Loucy (cell line): ENCODE data around the gene TMEM97.
A peak's percentile ranks its signal among the peaks of the same experiment; 100 is the strongest.

Experiments
- H2AFZ ChIP-seq: fragments of 200-600 bp; sonication (generic); 2 replicates; pipeline ENCODE4 v1.6.0; 2016; ENCODE audit warnings: antibody characterized with exemption, mild to moderate bottlenecking, low read length, moderate library complexity
- H3F3A ChIP-seq: fragments of 200-600 bp; 2 replicates; pipeline ENCODE4 v1.6.0; 2016; ENCODE audit warnings: antibody characterized with exemption, low read depth, mild to moderate bottlenecking
- H3K27me3 ChIP-seq: fragments of 200-600 bp; sonication (generic); 2 replicates; pipeline ENCODE4 v1.6.1; 2014; ENCODE audit warnings: low read length, mild to moderate bottlenecking; ENCODE audit not compliant: insufficient read depth, poor library complexity, severe bottlenecking
- H3K36me3 ChIP-seq: fragments of 200-600 bp; sonication (generic); 2 replicates; pipeline ENCODE4 v1.6.1; 2016; ENCODE audit warnings: low read length; ENCODE audit not compliant: insufficient read depth
- H3K4me1 ChIP-seq: fragments of 200-600 bp; sonication (generic); 2 replicates; pipeline ENCODE4 v1.5.1; 2014; ENCODE audit warnings: low read length, mild to moderate bottlenecking; ENCODE audit not compliant: insufficient read depth, poor library complexity, severe bottlenecking
- H3K4me2 ChIP-seq: fragments of 200-600 bp; sonication (generic); 2 replicates; pipeline ENCODE4 v1.6.0; 2014; ENCODE audit warnings: antibody characterized with exemption, low read length, low read depth, mild to moderate bottlenecking; ENCODE audit not compliant: poor library complexity, severe bottlenecking
- H3K4me3 ChIP-seq: fragments of 200-600 bp; sonication (generic); 2 replicates; pipeline ENCODE4 v1.5.1; 2014; ENCODE audit warnings: low read length, mild to moderate bottlenecking, mixed read lengths; ENCODE audit not compliant: poor library complexity, severe bottlenecking
- H3K79me2 ChIP-seq: fragments of 200-600 bp; sonication (generic); 2 replicates; pipeline ENCODE4 v1.6.1; 2014; ENCODE audit warnings: low read length; ENCODE audit not compliant: insufficient read depth
- H3K9ac ChIP-seq: fragments of 200-600 bp; sonication (generic); 2 replicates; pipeline ENCODE4 v1.6.0; 2014; ENCODE audit warnings: mild to moderate bottlenecking, low read depth, low read length, moderate library complexity; ENCODE audit not compliant: poor library complexity, severe bottlenecking
- H3K9me2 ChIP-seq: fragments of 200-600 bp; sonication (generic); replicated peaks from 2 replicates; pipeline ENCODE4 v1.6.1; 2016; ENCODE audit warnings: low read depth, low read length, mixed read lengths
- H3K9me3 ChIP-seq: fragments of 200-600 bp; sonication (generic); 2 replicates; pipeline ENCODE4 v1.6.1; 2014; ENCODE audit warnings: mild to moderate bottlenecking, antibody characterized with exemption, low read length, low read depth; ENCODE audit not compliant: insufficient read depth
- H4K20me1 ChIP-seq: fragments of 200-600 bp; sonication (generic); 2 replicates; pipeline ENCODE4 v1.6.0; 2014; ENCODE audit warnings: antibody characterized with exemption, low read length, mild to moderate bottlenecking; ENCODE audit not compliant: insufficient read depth, poor library complexity, severe bottlenecking
- EZH2phosphoT487 ChIP-seq: fragments of 200-600 bp; IDR thresholded peaks from 2 replicates; pipeline ENCODE4 v1.6.1; 2018; ENCODE audit warnings: antibody characterized with exemption, mild to moderate bottlenecking, moderate library complexity, borderline replicate concordance
- TF ChIP-seq, protein P1 (sequence below): fragments of 200-600 bp; sonication (generic); conservative IDR thresholded peaks from 2 replicates; pipeline ENCODE4 v1.5.1; 2014; ENCODE audit warnings: mild to moderate bottlenecking, antibody characterized with exemption, low read length

TMEM97 gene

DNA sequence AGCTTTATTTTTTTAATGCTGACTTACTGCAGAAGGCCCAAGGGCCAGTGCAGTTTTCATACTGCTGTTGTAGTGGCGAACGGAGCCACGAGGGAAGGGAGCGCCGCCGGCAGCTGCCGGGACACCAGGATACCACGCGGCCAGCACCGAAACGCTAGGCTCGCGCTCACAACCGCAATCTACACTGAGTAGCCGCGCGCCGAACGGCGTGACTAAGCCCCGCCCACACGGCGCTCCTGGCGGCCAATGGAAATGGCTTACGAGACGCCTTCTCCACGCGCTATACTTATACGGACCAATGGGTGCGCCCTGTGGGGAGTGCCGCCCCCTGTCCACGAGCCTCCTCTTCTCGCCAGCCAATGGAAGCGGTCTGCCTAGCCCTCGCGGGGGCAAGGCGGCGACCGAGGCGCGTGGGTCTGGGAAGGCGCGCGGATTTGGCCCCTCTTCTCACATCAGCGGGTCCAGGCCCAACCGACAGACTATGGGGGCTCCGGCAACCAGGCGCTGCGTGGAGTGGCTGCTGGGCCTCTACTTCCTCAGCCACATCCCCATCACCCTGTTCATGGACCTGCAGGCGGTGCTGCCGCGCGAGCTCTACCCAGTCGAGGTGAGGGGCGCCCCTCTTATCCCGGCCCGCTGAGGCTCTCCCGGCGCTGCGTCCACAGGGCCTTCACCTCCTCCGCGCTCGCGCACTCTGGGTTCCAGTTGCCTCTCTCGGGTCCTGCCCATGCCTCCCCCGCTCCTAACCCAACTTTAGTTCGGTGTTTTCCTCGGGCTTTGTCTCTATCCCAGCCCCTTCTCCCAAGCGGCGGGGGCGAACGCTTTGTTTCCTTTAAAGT, at the start of gene TMEM97:
Gene TMEM97 (plus strand): TSS at position 442 of the 839 bp plus-strand sequence. CDS start 40 bp downstream, at position 482.
- Histone ChIP-seq H3K27me3 (no peaks in the 10 kb centered on the region), H3F3A (peaks cover 3% of the 10 kb centered on the region), H3K9ac (peak within 1 kb of the TSS; percentile 98), H3K9me3 (no peaks in the 10 kb centered on the region), H3K9me2 (no peaks in the 10 kb centered on the region), H4K20me1 (peaks cover 45% of the 10 kb centered on the region), H2AFZ (peak within 1 kb of the TSS; percentile 87), H3K4me1 (peaks cover 51% of the 10 kb centered on the region), H3K4me3 (peak within 1 kb of the TSS; percentile 98), H3K4me2 (peak within 1 kb of the TSS; percentile 97), H3K79me2 (peaks cover 64% of the 10 kb centered on the region), H3K36me3 (no peaks in the 10 kb centered on the region)
- TF ChIP-seq, protein P1, sequence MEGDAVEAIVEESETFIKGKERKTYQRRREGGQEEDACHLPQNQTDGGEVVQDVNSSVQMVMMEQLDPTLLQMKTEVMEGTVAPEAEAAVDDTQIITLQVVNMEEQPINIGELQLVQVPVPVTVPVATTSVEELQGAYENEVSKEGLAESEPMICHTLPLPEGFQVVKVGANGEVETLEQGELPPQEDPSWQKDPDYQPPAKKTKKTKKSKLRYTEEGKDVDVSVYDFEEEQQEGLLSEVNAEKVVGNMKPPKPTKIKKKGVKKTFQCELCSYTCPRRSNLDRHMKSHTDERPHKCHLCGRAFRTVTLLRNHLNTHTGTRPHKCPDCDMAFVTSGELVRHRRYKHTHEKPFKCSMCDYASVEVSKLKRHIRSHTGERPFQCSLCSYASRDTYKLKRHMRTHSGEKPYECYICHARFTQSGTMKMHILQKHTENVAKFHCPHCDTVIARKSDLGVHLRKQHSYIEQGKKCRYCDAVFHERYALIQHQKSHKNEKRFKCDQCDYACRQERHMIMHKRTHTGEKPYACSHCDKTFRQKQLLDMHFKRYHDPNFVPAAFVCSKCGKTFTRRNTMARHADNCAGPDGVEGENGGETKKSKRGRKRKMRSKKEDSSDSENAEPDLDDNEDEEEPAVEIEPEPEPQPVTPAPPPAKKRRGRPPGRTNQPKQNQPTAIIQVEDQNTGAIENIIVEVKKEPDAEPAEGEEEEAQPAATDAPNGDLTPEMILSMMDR: 0 out of 2 replicates have a peak, but pooled peaks have one; percentile 19
- no peak for TF ChIP-seq EZH2phosphoT487

DNA sequence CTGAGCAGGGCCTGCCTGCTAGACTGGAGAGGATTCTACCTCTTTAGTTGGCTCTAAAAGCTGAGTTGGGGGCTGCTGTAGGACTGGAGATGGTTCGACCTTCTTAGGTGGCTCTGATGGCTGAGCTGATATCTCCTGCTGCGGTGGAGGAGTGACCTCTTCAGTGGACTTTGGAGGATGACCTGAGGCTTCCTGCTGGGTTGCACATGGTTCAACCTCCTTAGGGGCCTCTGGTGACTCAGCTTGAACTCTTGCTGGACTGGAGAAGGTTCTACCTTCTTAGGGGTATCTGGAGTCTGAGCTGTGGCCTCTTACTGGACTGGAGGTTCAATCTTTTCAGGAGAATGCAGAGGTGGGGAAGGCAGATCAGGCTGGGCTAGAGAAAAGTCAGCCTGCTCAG, 48.9 kb upstream of the TMEM97 start:
- Histone ChIP-seq H4K20me1 (no peaks in the 10 kb centered on the region), H2AFZ (no peak overlapping the region), H3K27me3 (peaks cover 36% of the 10 kb centered on the region), H3K79me2 (no peaks in the 10 kb centered on the region), H3K36me3 (no peaks in the 10 kb centered on the region), H3K4me3 (no peak overlapping the region), H3K9ac (no peak overlapping the region), H3K4me2 (no peak overlapping the region), H3K9me3 (no peaks in the 10 kb centered on the region), H3F3A (no peaks in the 10 kb centered on the region), H3K9me2 (no peaks in the 10 kb centered on the region), H3K4me1 (no peaks in the 10 kb centered on the region)
- TF ChIP-seq EZH2phosphoT487: no peak
- TF ChIP-seq, protein P1: no peak

DNA sequence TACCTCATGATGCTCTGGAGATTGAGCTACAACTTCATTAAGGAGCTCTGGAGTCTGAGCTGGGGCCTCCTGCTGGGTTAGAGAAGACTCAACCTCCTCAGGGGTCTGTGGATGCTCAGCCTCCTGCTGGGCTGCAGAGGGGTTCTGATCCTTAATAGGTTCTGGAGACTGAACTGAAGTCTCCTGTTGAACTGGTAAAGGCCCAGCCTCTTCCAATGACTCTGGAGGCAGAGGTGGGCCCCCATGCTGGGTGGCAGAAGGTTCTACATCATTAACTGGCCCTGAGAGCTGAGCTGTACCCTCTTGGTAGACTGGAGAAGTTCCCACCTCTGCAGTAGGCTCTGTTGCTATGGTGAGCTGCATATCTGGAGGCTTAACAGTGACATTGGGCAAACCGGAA, 48.1 kb upstream of the TMEM97 start:
- Histone ChIP-seq H3K4me1 (no peaks in the 10 kb centered on the region), H3K9me2 (no peaks in the 10 kb centered on the region), H3K36me3 (no peaks in the 10 kb centered on the region), H3K9me3 (no peaks in the 10 kb centered on the region), H3K4me2 (no peak overlapping the region), H3F3A (no peaks in the 10 kb centered on the region), H4K20me1 (no peaks in the 10 kb centered on the region), H3K27me3 (peaks cover 44% of the 10 kb centered on the region), H3K9ac (no peak overlapping the region), H3K79me2 (no peaks in the 10 kb centered on the region), H2AFZ (no peak overlapping the region), H3K4me3 (no peak overlapping the region)
- TF ChIP-seq EZH2phosphoT487: no peak
- TF ChIP-seq, protein P1: no peak
